HCT116 (cell line): ENCODE data around the gene ANKLE1.

Experiments used
- CTCF ChIP-seq, 3 experiments: fragments of 200-600 bp in 1 of 3; sonication (generic) in 1 of 3; IDR thresholded peaks in 2 of 3; conservative IDR thresholded peaks in 1 of 3; 2 replicates each; pipeline ENCODE4 v1.5.1; 2012 to 2017; ENCODE audit warnings: low read depth in 2 of 3, low read length in 2 of 3, antibody characterized with exemption in 1 of 3, borderline replicate concordance in 1 of 3, control low read depth in 1 of 3, mild to moderate bottlenecking in 1 of 3, mixed read lengths in 1 of 3, mixed run types in 1 of 3, moderate library complexity in 1 of 3; ENCODE audit not compliant: insufficient read depth in 1 of 3
- ELF1 ChIP-seq: IDR thresholded peaks from 2 replicates; pipeline ENCODE4 v1.6.1; 2012; ENCODE audit warnings: low read depth, borderline replicate concordance
- EZH2 ChIP-seq: fragments of 200-600 bp; sonication (generic); IDR thresholded peaks from 2 replicates; pipeline ENCODE4 v1.6.1; 2017; ENCODE audit warnings: antibody characterized with exemption, mixed run types
- EZH2phosphoT487 ChIP-seq: fragments of 200-600 bp; IDR thresholded peaks from 2 replicates; pipeline ENCODE4 v1.6.1; 2018; ENCODE audit warnings: antibody characterized with exemption, borderline replicate concordance
- FOSL1 ChIP-seq: IDR thresholded peaks from 2 replicates; pipeline ENCODE4 v1.6.1; 2012; ENCODE audit warnings: low read depth
- JUND ChIP-seq: IDR thresholded peaks from 2 replicates; pipeline ENCODE4 v1.6.1; 2012
- POLR2A ChIP-seq: IDR thresholded peaks from 2 replicates; pipeline ENCODE4 v1.7.0; 2011; ENCODE audit warnings: borderline replicate concordance; ENCODE audit not compliant: insufficient read depth, insufficient read length; ENCODE audit errors: extremely low read depth
- REST ChIP-seq: IDR thresholded peaks from 2 replicates; pipeline ENCODE4 v1.6.1; 2012; ENCODE audit warnings: low read depth
- ZBTB33 ChIP-seq: IDR thresholded peaks from 2 replicates; pipeline ENCODE4 v1.6.1; 2011; ENCODE audit warnings: mild to moderate bottlenecking, low read length, moderate library complexity; ENCODE audit not compliant: insufficient replicate concordance; ENCODE audit errors: extremely low read depth

- TF ChIP-seq CTCF (IDR thresholded peaks at IDR 0.05 in 2 of 3, conservative IDR thresholded peaks at IDR 0.05 in 1 of 3; ENCODE audit: borderline replicate concordance in 1 of 3, insufficient read depth in 1 of 3, low read depth in 2 of 3, low read length in 2 of 3) = no peak
- no peak for TF ChIP-seq POLR2A
- TF ChIP-seq EZH2phosphoT487 = no peak
- TF ChIP-seq ELF1 = no peak
- TF ChIP-seq EZH2 = no peak
- no peak for TF ChIP-seq REST
- TF ChIP-seq FOSL1 = no peak
- TF ChIP-seq ZBTB33 = no peak
- no peak for TF ChIP-seq JUND
Observed at GRCh38 chr19:17304386-17305215, 22.9 kb downstream of the ANKLE1 start.
